Renal cortex interstitium (tissue), 11 donors: ENCODE measurements around the gene GPD1L. TPM values are rescaled to one million over a fixed set of nuclear protein-coding genes. Genes with fewer than 3 reads are reported as not detected.

ENCODE experiments used
- DNase-seq, 11 donors: peaks; one replicate each; pipeline ENCODE4 v3.0.0-alpha.2; 2013; ENCODE audit warnings: low read depth in 9 of 11, low spot score in 4 of 11; ENCODE audit errors: extremely low read depth in 1 of 11
- polyA plus RNA-seq, 3 donors: library from polyadenylated mRNA; unstranded; fragments of 120-200 nt; gene quantifications; one replicate each; pipeline ENCODE4 v1.2.1, GENCODE V29; 2013; ENCODE audit not compliant: insufficient read length in 3 of 3

The GPD1L gene
- polyA plus RNA-seq, 3 donors, result 17.0 to 18.3 (median 17.9) TPM

GRCh38 chr3:32197991-32198390 lies 91.6 kb downstream of the GPD1L start:
- DNase-seq, result no peak

- DNase-seq, result no peak
Observed at GRCh38 chr3:32198714-32199113, 92.3 kb downstream of the GPD1L start.

- no peak for DNase-seq
Observed at GRCh38 chr3:32200490-32200889, 94.1 kb downstream of the GPD1L start.

GRCh38 chr3:32200992-32201758 lies 94.8 kb downstream of the GPD1L start:
- peak in 1 of 11 donors; percentile 43 for DNase-seq

DNA sequence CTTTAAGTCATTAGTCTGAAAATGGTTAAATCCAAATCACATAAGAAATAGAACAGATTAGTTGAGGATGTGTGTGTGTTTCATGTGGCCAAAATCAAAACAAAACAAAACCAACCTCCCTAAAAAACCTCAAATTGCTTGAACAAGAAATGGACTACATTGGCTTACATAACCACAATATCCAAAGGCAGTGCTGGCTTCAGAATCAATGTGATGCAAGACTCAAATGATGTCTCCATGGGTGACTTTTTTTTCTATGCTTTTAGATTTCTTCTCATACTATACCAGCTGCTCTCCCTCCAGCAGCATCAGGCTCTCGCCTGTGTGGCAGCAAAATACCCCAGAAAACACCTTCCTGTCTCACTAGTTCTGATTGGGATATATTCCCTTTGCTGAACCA lies 96.1 kb downstream of the GPD1L start:
- no peak for DNase-seq

- DNase-seq, result no peak
Observed at GRCh38 chr3:32203854-32204253, 97.4 kb downstream of the GPD1L start.

DNA sequence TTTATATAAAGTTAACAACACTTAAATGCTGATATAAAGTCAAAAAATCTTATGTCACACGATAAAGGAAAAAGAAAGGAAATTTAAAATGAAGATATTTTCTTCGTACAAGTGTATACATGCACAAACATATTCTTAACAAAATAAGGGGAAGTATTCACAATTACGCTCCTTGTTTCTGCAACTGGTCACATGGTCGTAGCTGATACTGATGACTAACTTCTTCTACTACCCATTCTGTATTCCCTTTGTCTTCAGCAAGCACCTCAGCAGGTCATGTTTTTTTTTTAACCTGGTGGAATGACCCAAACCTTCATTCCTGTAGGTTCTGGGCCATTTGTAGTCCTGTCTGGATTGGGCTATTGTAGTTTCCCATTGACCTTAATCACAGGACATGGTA lies 102.0 kb downstream of the GPD1L start:
- DNase-seq, result no peak

DNA sequence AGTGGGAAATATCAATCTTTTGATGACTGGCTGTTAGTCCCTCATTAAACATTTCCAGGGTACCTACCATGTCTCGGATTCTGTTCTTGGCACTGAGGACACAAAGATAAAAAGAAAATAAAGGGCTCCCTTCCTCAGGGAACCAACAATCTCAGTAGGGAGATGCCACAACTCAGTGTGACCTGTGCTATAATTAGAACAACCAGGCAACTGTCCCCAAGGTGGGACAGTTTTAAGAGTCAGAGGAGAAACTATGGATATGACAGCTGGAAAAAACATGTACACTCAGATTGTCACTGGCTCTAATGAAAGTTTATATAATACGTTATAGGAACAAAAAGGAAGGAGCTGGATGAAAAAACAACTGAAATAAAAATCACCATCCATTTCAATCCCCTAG lies 108.8 kb downstream of the GPD1L start:
- no peak for DNase-seq

GRCh38 chr3:32216172-32216783 lies 109.9 kb downstream of the GPD1L start:
- no peak for DNase-seq

DNA sequence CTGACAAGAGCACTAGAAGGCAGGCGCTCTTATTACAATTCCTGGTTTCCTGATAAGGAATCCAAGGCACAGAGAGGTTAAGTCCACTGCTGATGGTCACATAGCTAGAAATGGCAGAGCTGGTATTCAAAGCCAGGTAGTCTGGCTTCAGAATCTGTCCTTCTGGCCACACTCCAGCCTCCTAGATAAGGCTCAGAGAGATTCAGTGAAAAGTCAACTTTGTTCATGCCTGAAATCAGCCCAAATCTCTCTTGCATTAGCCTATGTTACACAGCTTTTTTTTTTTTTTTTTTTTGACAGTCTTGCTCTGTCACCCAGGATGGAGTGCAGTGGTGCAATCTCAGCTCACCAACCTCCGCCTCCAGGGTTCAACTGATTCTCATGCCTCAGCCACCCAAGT lies 110.9 kb downstream of the GPD1L start:
- DNase-seq, result no peak

Other genes starting within 250 kb of the GPD1L start
- gene OSBPL10, start 125.4 kb upstream of the GPD1L start, polyA plus RNA-seq, result 10 to 100 TPM; 19.9 to 24.8 (median 22.0) TPM
- gene ZNF860, start 124.9 kb upstream of the GPD1L start, polyA plus RNA-seq, result 1 to 10 TPM; 2.6 to 3.6 (median 2.7) TPM
- gene CMTM8, start 132.1 kb downstream of the GPD1L start, polyA plus RNA-seq, result 10 to 100 TPM in 2 of 3 donors, 1 to 10 TPM in 1; 10.0 to 12.5 (median 10.9) TPM